ENCODE measurements around the gene OLA1.

GRCh38 chr2:174086708-174087107 is 161.6 kb downstream of the OLA1 start:
- TF ChIP-seq GATA2 (IDR thresholded peaks at IDR 0.05; ENCODE audit: low read depth, low read length) (no peak), GATA3 (IDR thresholded peaks at IDR 0.05; ENCODE audit: low read depth, low read length) (no peak)
